H9 (cell line): ENCODE measurements around the gene TPGS2. TPM values are rescaled to one million over a fixed set of nuclear protein-coding genes. Genes with fewer than 3 reads are reported as not detected.

ENCODE experiments used
- DNase-seq: peaks from one replicate; pipeline ENCODE4 v3.0.0-alpha.2; 2017
- H2AFZ ChIP-seq: one replicate; pipeline ENCODE4 v1.6.1; 2013; ENCODE audit warnings: mild to moderate bottlenecking, low read length, control low read depth, moderate library complexity
- H2AK5ac ChIP-seq: 2 replicates; pipeline ENCODE4 v1.6.1; 2013; ENCODE audit warnings: low read length, control low read depth, mixed read lengths; ENCODE audit not compliant: insufficient read length
- H2BK120ac ChIP-seq: one replicate; pipeline ENCODE4 v1.6.1; 2013; ENCODE audit warnings: low read depth, mild to moderate bottlenecking, low read length, control low read depth, inconsistent platforms; ENCODE audit not compliant: poor library complexity, severe bottlenecking
- H2BK12ac ChIP-seq: 2 replicates; pipeline ENCODE4 v1.6.1; 2013; ENCODE audit warnings: low read length, control low read depth, mixed read lengths, low read depth; ENCODE audit not compliant: insufficient read length
- H2BK15ac ChIP-seq: 2 replicates; pipeline ENCODE4 v1.6.1; 2013; ENCODE audit warnings: low read depth, low read length, control low read depth
- H2BK20ac ChIP-seq: one replicate; pipeline ENCODE4 v1.6.1; 2013; ENCODE audit warnings: low read depth, mild to moderate bottlenecking, low read length, control low read depth, inconsistent platforms; ENCODE audit not compliant: poor library complexity, severe bottlenecking
- H2BK5ac ChIP-seq: 2 replicates; pipeline ENCODE4 v1.6.1; 2013; ENCODE audit warnings: low read length, control low read depth, mixed read lengths; ENCODE audit not compliant: insufficient read length
- H3K14ac ChIP-seq: 2 replicates; pipeline ENCODE4 v1.6.1; 2013; ENCODE audit warnings: low read length, control low read depth; ENCODE audit not compliant: insufficient read depth
- H3K18ac ChIP-seq: 2 replicates; pipeline ENCODE4 v1.6.1; 2013; ENCODE audit warnings: low read depth, mild to moderate bottlenecking, mixed read lengths, low read length, control low read depth; ENCODE audit not compliant: insufficient read length
- H3K23ac ChIP-seq: 2 replicates; pipeline ENCODE4 v1.6.1; 2013; ENCODE audit warnings: low read length, control low read depth, mixed read lengths, low read depth; ENCODE audit not compliant: insufficient read length
- H3K23me2 ChIP-seq: 2 replicates; pipeline ENCODE4 v1.6.1; 2013; ENCODE audit warnings: low read depth, mild to moderate bottlenecking, mixed read lengths, low read length, control low read depth; ENCODE audit not compliant: insufficient read length, poor library complexity, severe bottlenecking
- H3K27ac ChIP-seq: 2 replicates; pipeline ENCODE4 v1.5.1; 2013; ENCODE audit warnings: low read length, control low read depth, mixed read lengths, low read depth; ENCODE audit not compliant: insufficient read length
- H3K27me3 ChIP-seq: 2 replicates; pipeline ENCODE4 v1.6.1; 2013; ENCODE audit warnings: low read length, control low read depth, inconsistent platforms; ENCODE audit not compliant: insufficient read depth
- H3K4ac ChIP-seq: 2 replicates; pipeline ENCODE4 v1.6.1; 2013; ENCODE audit warnings: low read depth, mild to moderate bottlenecking, control low read depth, inconsistent platforms, low read length, moderate library complexity
- H3K4me1 ChIP-seq: 2 replicates; pipeline ENCODE4 v1.6.1; 2013; ENCODE audit warnings: low read length, control low read depth, inconsistent platforms; ENCODE audit not compliant: insufficient read depth
- H3K4me2 ChIP-seq: 2 replicates; pipeline ENCODE4 v1.6.1; 2013; ENCODE audit warnings: low read length, control low read depth, mixed read lengths; ENCODE audit not compliant: insufficient read length, insufficient read depth
- H3K56ac ChIP-seq: 2 replicates; pipeline ENCODE4 v1.6.1; 2013; ENCODE audit warnings: low read depth, mild to moderate bottlenecking, mixed read lengths, low read length, control low read depth; ENCODE audit not compliant: insufficient read length
- H3K79me1 ChIP-seq: 2 replicates; pipeline ENCODE4 v1.6.1; 2013; ENCODE audit warnings: low read depth, mild to moderate bottlenecking, moderate library complexity, low read length, control low read depth, inconsistent platforms; ENCODE audit not compliant: insufficient read depth, poor library complexity, severe bottlenecking
- H3K79me2 ChIP-seq: 2 replicates; pipeline ENCODE4 v1.6.1; 2013; ENCODE audit warnings: low read length, control low read depth, inconsistent platforms; ENCODE audit not compliant: insufficient read depth
- H3K9ac ChIP-seq: 2 replicates; pipeline ENCODE4 v1.6.1; 2013; ENCODE audit warnings: low read length, control low read depth, mixed read lengths; ENCODE audit not compliant: insufficient read length; ENCODE audit errors: extremely low read depth
- H3K9me3 ChIP-seq: one replicate; pipeline ENCODE4 v1.6.1; 2013; ENCODE audit warnings: low read depth, low read length, inconsistent platforms; ENCODE audit not compliant: control insufficient read depth
- H3T11ph ChIP-seq: one replicate; pipeline ENCODE4 v1.6.1; 2013; ENCODE audit warnings: mild to moderate bottlenecking, low read length, control low read depth, inconsistent platforms
- H4K20me1 ChIP-seq: one replicate; pipeline ENCODE4 v1.6.1; 2013; ENCODE audit not compliant: control insufficient read depth, insufficient read length, insufficient read depth
- H4K5ac ChIP-seq: 2 replicates; pipeline ENCODE4 v1.6.1; 2013; ENCODE audit warnings: low read depth, mild to moderate bottlenecking, mixed read lengths, low read length, control low read depth; ENCODE audit not compliant: insufficient read length
- H4K8ac ChIP-seq: replicated peaks from 2 replicates; pipeline ENCODE4 v1.6.1; 2013; ENCODE audit warnings: low read length, control low read depth, mixed read lengths, low read depth; ENCODE audit not compliant: insufficient read length
- H4K91ac ChIP-seq: 2 replicates; pipeline ENCODE4 v1.6.1; 2013; ENCODE audit warnings: low read depth, mild to moderate bottlenecking, moderate library complexity, mixed read lengths, low read length, control low read depth; ENCODE audit not compliant: insufficient read length
- H3K27ac Mint-ChIP-seq, 3 experiments: 2 replicates in 2 of 3; 3 replicates in 1 of 3; pipeline ENCODE4 v1.8.0; 2020 to 2021; ENCODE audit warnings: mixed read lengths in 3 of 3, mild to moderate bottlenecking in 1 of 3, moderate library complexity in 1 of 3
- H3K27me3 Mint-ChIP-seq: 2 replicates; pipeline ENCODE4 v1.8.0; 2021; ENCODE audit warnings: low read depth, mild to moderate bottlenecking, moderate library complexity, mixed read lengths
- H3K36me3 Mint-ChIP-seq, 3 experiments: 2 replicates in 2 of 3; 3 replicates in 1 of 3; pipeline ENCODE4 v1.8.0; 2020 to 2021; ENCODE audit warnings: low read depth in 3 of 3, mixed read lengths in 3 of 3; ENCODE audit not compliant: insufficient read depth in 1 of 3
- H3K4me1 Mint-ChIP-seq, 2 experiments: 2 replicates each; pipeline ENCODE4 v1.8.0; 2020; ENCODE audit warnings: mixed read lengths in 2 of 2
- H3K4me3 Mint-ChIP-seq, 2 experiments: 2 replicates in 1 of 2; 3 replicates in 1 of 2; pipeline ENCODE4 v1.8.0; 2020 to 2021; ENCODE audit warnings: mild to moderate bottlenecking in 2 of 2, mixed read lengths in 2 of 2, moderate library complexity in 1 of 2
- H3K9me3 Mint-ChIP-seq, 2 experiments: 2 replicates in 1 of 2; 3 replicates in 1 of 2; pipeline ENCODE4 v1.8.0; 2020; ENCODE audit warnings: mild to moderate bottlenecking in 2 of 2, mixed read lengths in 2 of 2, moderate library complexity in 1 of 2
- WGBS: extraction: QIAGEN DNeasy Blood & Tissue Kit; methylation state at CpG from one replicate; pipeline ENCODE4 v1.1.7; 2013; ENCODE audit warnings: missing lambda C conversion rate, low lambda C conversion rate, mixed read lengths; ENCODE audit not compliant: insufficient read length; ENCODE audit errors: extremely low coverage; 5-methylcytosine and 5-hydroxymethylcytosine counted together
- total RNA-seq: library from RNA; stranded (reverse); gene quantifications from 2 replicates; pipeline ENCODE4 v1.2.1, GENCODE V29; 2021
- TF ChIP-seq, protein P1 (sequence below): fragments of 200-600 bp; sonication (generic); conservative IDR thresholded peaks from 3 replicates; pipeline ENCODE4 v1.8.0; 2021; ENCODE audit warnings: antibody characterized with exemption, mild to moderate bottlenecking

The TPGS2 gene
- total RNA-seq, 1 experiment from 2014 or later: 147 TPM

DNA sequence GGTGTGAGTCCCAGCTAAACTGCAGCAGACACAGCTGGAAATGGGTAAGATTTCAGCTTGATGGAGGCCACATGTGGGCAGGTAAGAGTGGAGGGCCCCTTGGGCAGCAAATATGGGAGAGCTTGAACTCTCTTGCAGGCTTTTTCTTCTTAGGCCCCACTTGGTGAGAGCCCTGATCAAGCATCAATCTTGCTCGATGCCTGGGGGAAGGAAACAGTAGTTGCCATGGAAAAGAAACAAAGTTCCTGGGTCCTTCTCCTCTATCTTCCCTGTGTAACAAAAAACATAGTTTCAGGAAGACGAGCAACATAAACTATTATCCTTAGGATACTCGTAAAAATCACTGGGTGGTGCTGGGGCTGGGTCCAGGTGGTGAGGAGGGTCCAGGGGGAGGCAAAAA is 43.0 kb upstream of the TPGS2 start:
- H3K9me3 Mint-ChIP-seq: peaks cover 16 to 19% of the 10 kb centered on the region in 2 experiments
- DNase-seq: no peak
- H2BK120ac ChIP-seq: peak overlapping the region; percentile 77

More for the DNA sequence above, 43.0 kb upstream of the TPGS2 start:
- peak overlapping the region; percentile 53 for H3T11ph ChIP-seq
- no peaks in the 10 kb centered on the region for H4K20me1 ChIP-seq
- H3K4me1 Mint-ChIP-seq: peaks cover 10 to 19% of the 10 kb centered on the region in 2 experiments
- H2BK15ac ChIP-seq: no peak overlapping the region
- H3K27ac Mint-ChIP-seq: peak overlapping the region; percentile 53 to 81 (median 76); a peak in 5 of 7 replicates
- peak overlapping the region; percentile 60 for H2BK20ac ChIP-seq
- no peak overlapping the region for H3K9ac ChIP-seq
- peak overlapping the region; percentile 82 for H2BK12ac ChIP-seq
- no peak overlapping the region for H2AFZ ChIP-seq
- H4K8ac ChIP-seq: no peak overlapping the region
- WGBS: no CpG with 5 or more reads among the region's 3 CpGs
- H3K27ac ChIP-seq: no peak overlapping the region
- H3K36me3 Mint-ChIP-seq: peaks cover 11 to 19% (median 13%) of the 10 kb centered on the region in 3 experiments
- H3K4me2 ChIP-seq: no peak overlapping the region
- H4K5ac ChIP-seq: no peak overlapping the region
- no peak overlapping the region for H3K23ac ChIP-seq
- no peaks in the 10 kb centered on the region for H3K27me3 Mint-ChIP-seq
- H3K56ac ChIP-seq: no peak overlapping the region
- H3K18ac ChIP-seq: peak overlapping the region; percentile 90
- H3K79me1 ChIP-seq: no peaks in the 10 kb centered on the region
- H3K23me2 ChIP-seq: no peaks in the 10 kb centered on the region
- H3K79me2 ChIP-seq: no peaks in the 10 kb centered on the region
- no peak overlapping the region for H4K91ac ChIP-seq
- no peaks in the 10 kb centered on the region for H3K27me3 ChIP-seq
- peaks cover 8% of the 10 kb centered on the region; the same call in 1 of the 2 replicates for H3K4me1 ChIP-seq
- TF ChIP-seq, protein P1, sequence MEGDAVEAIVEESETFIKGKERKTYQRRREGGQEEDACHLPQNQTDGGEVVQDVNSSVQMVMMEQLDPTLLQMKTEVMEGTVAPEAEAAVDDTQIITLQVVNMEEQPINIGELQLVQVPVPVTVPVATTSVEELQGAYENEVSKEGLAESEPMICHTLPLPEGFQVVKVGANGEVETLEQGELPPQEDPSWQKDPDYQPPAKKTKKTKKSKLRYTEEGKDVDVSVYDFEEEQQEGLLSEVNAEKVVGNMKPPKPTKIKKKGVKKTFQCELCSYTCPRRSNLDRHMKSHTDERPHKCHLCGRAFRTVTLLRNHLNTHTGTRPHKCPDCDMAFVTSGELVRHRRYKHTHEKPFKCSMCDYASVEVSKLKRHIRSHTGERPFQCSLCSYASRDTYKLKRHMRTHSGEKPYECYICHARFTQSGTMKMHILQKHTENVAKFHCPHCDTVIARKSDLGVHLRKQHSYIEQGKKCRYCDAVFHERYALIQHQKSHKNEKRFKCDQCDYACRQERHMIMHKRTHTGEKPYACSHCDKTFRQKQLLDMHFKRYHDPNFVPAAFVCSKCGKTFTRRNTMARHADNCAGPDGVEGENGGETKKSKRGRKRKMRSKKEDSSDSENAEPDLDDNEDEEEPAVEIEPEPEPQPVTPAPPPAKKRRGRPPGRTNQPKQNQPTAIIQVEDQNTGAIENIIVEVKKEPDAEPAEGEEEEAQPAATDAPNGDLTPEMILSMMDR: no peak
- no peaks in the 10 kb centered on the region for H3K9me3 ChIP-seq
- H3K14ac ChIP-seq: peak overlapping the region; percentile 55; the same call in 1 of the 2 replicates
- H2BK5ac ChIP-seq: no peak overlapping the region
- peak overlapping the region; percentile 87 for H3K4ac ChIP-seq
- peak overlapping the region; percentile 65 for H2AK5ac ChIP-seq
- peak overlapping the region in 1 of 2 experiments; percentile 6; a peak in 1 of 5 replicates for H3K4me3 Mint-ChIP-seq
